ENCODE measurements around the gene DLK1. TPM values are rescaled to one million over a fixed set of nuclear protein-coding genes. Genes with fewer than 3 reads are reported as not detected.

The DLK1 gene
- total RNA-seq, 2 donors from 2014 or later = not detected

GRCh38 chr14:100769035-100769939 lies 42.6 kb downstream of the DLK1 start:
- no peaks in the 10 kb centered on the region for H3K4me1 Mint-ChIP-seq (ENCODE audit: low read depth)
- H3K27ac Mint-ChIP-seq = no peak overlapping the region
- H3K36me3 Mint-ChIP-seq (ENCODE audit: insufficient read depth in 2 of 2) = no peaks in the 10 kb centered on the region
- H3K9me3 Mint-ChIP-seq = no peaks in the 10 kb centered on the region
- H3K27me3 Mint-ChIP-seq (ENCODE audit: low read depth) = peaks cover 12% of the 10 kb centered on the region
- ATAC-seq (replicated peaks in 1 of 2) (no peak), DNase-seq (no peak)
- H3K4me3 Mint-ChIP-seq = no peak overlapping the region

GRCh38 chr14:100770046-100770445 lies 43.4 kb downstream of the DLK1 start:
- H3K4me3 Mint-ChIP-seq = no peak overlapping the region
- no peaks in the 10 kb centered on the region for H3K4me1 Mint-ChIP-seq (ENCODE audit: low read depth)
- no peak overlapping the region for H3K27ac Mint-ChIP-seq

GRCh38 chr14:100770605-100771120 lies 44.0 kb downstream of the DLK1 start:
- Mint-ChIP-seq H3K4me1 (ENCODE audit: low read depth) (no peaks in the 10 kb centered on the region), H3K27ac (no peak overlapping the region), H3K4me3 (no peak overlapping the region), H3K9me3 (no peaks in the 10 kb centered on the region), H3K27me3 (ENCODE audit: low read depth) (peaks cover 2% of the 10 kb centered on the region), H3K36me3 (ENCODE audit: insufficient read depth in 2 of 2) (no peaks in the 10 kb centered on the region)
- ATAC-seq (replicated peaks in 1 of 2) (no peak), DNase-seq (no peak)

More at GRCh38 chr14:100770046-100770445, 43.4 kb downstream of the DLK1 start:
- Mint-ChIP-seq H3K27me3 (ENCODE audit: low read depth) (peaks cover 8% of the 10 kb centered on the region), H3K36me3 (ENCODE audit: insufficient read depth in 2 of 2) (no peaks in the 10 kb centered on the region), H3K9me3 (no peaks in the 10 kb centered on the region)
- DNase-seq (no peak), ATAC-seq (replicated peaks in 1 of 2) (no peak)

GRCh38 chr14:100771121-100771800 lies 44.6 kb downstream of the DLK1 start:
- H3K9me3 Mint-ChIP-seq = no peaks in the 10 kb centered on the region
- ATAC-seq (replicated peaks in 1 of 2) = no peak
- H3K27me3 Mint-ChIP-seq (ENCODE audit: low read depth) = no peaks in the 10 kb centered on the region
- no peaks in the 10 kb centered on the region for H3K36me3 Mint-ChIP-seq (ENCODE audit: insufficient read depth in 2 of 2)
- no peak overlapping the region for H3K4me3 Mint-ChIP-seq
- H3K27ac Mint-ChIP-seq = no peak overlapping the region
- no peaks in the 10 kb centered on the region for H3K4me1 Mint-ChIP-seq (ENCODE audit: low read depth)
- no peak for DNase-seq

GRCh38 chr14:100772607-100773165 lies 46.0 kb downstream of the DLK1 start:
- Mint-ChIP-seq H3K36me3 (ENCODE audit: insufficient read depth in 2 of 2) (no peaks in the 10 kb centered on the region), H3K27me3 (ENCODE audit: low read depth) (no peaks in the 10 kb centered on the region), H3K9me3 (no peaks in the 10 kb centered on the region), H3K27ac (no peak overlapping the region), H3K4me3 (no peak overlapping the region), H3K4me1 (ENCODE audit: low read depth) (no peaks in the 10 kb centered on the region)
- DNase-seq = no peak
- no peak for ATAC-seq (replicated peaks in 1 of 2)

GRCh38 chr14:100773331-100774163 lies 46.9 kb downstream of the DLK1 start:
- no peak overlapping the region for H3K4me3 Mint-ChIP-seq
- no peaks in the 10 kb centered on the region for H3K36me3 Mint-ChIP-seq (ENCODE audit: insufficient read depth in 2 of 2)

GRCh38 chr14:100774164-100774537 lies 47.5 kb downstream of the DLK1 start:
- Mint-ChIP-seq H3K4me1 (ENCODE audit: low read depth) (no peaks in the 10 kb centered on the region), H3K27me3 (ENCODE audit: low read depth) (no peaks in the 10 kb centered on the region), H3K36me3 (ENCODE audit: insufficient read depth in 2 of 2) (no peaks in the 10 kb centered on the region), H3K4me3 (no peak overlapping the region), H3K9me3 (no peaks in the 10 kb centered on the region), H3K27ac (no peak overlapping the region)
- DNase-seq (no peak), ATAC-seq (replicated peaks in 1 of 2) (no peak)

More at GRCh38 chr14:100773331-100774163, 46.9 kb downstream of the DLK1 start:
- Mint-ChIP-seq H3K9me3 (no peaks in the 10 kb centered on the region), H3K4me1 (ENCODE audit: low read depth) (no peaks in the 10 kb centered on the region), H3K27me3 (ENCODE audit: low read depth) (no peaks in the 10 kb centered on the region), H3K27ac (no peak overlapping the region)
- ATAC-seq (replicated peaks in 1 of 2) (no peak), DNase-seq (no peak)

GRCh38 chr14:100775351-100775830 lies 48.7 kb downstream of the DLK1 start:
- H3K4me1 Mint-ChIP-seq (ENCODE audit: low read depth) = no peaks in the 10 kb centered on the region
- no peaks in the 10 kb centered on the region for H3K9me3 Mint-ChIP-seq
- no peak overlapping the region for H3K27ac Mint-ChIP-seq
- ATAC-seq (replicated peaks in 1 of 2) (no peak), DNase-seq (no peak)
- H3K36me3 Mint-ChIP-seq (ENCODE audit: insufficient read depth in 2 of 2) = no peaks in the 10 kb centered on the region
- H3K4me3 Mint-ChIP-seq = no peak overlapping the region
- H3K27me3 Mint-ChIP-seq (ENCODE audit: low read depth) = no peaks in the 10 kb centered on the region

- H3K4me1 Mint-ChIP-seq (ENCODE audit: low read depth) = no peaks in the 10 kb centered on the region
- no peak overlapping the region for H3K27ac Mint-ChIP-seq
- no peaks in the 10 kb centered on the region for H3K36me3 Mint-ChIP-seq (ENCODE audit: insufficient read depth in 2 of 2)
- no peaks in the 10 kb centered on the region for H3K27me3 Mint-ChIP-seq (ENCODE audit: low read depth)
- no peak for DNase-seq
- H3K9me3 Mint-ChIP-seq = no peaks in the 10 kb centered on the region
- ATAC-seq (replicated peaks in 1 of 2) = no peak
- no peak overlapping the region for H3K4me3 Mint-ChIP-seq
Measured at GRCh38 chr14:100775831-100776591, 49.3 kb downstream of the DLK1 start.

- Mint-ChIP-seq H3K4me1 (ENCODE audit: low read depth) (no peaks in the 10 kb centered on the region), H3K27ac (no peak overlapping the region), H3K27me3 (ENCODE audit: low read depth) (no peaks in the 10 kb centered on the region), H3K9me3 (no peaks in the 10 kb centered on the region), H3K4me3 (no peak overlapping the region), H3K36me3 (ENCODE audit: insufficient read depth in 2 of 2) (no peaks in the 10 kb centered on the region)
- ATAC-seq (replicated peaks in 1 of 2) (no peak), DNase-seq (no peak)
Measured at GRCh38 chr14:100776681-100777365, 50.1 kb downstream of the DLK1 start.

- Mint-ChIP-seq H3K4me3 (no peak overlapping the region), H3K27me3 (ENCODE audit: low read depth) (no peaks in the 10 kb centered on the region), H3K27ac (no peak overlapping the region), H3K36me3 (ENCODE audit: insufficient read depth in 2 of 2) (no peaks in the 10 kb centered on the region), H3K9me3 (no peaks in the 10 kb centered on the region), H3K4me1 (ENCODE audit: low read depth) (no peaks in the 10 kb centered on the region)
- ATAC-seq (replicated peaks in 1 of 2) (no peak), DNase-seq (no peak)
Measured at GRCh38 chr14:100777366-100777817, 50.7 kb downstream of the DLK1 start.

All from activated T-cell treated with anti-CD3 and anti-CD28 coated beads, Interleukin-2, amount 50 U/mL, for 72 hours (primary cell).